ENCODE results near the gene FCGR1A. TPM values are rescaled to one million over a fixed set of nuclear protein-coding genes. Genes with fewer than 3 reads are reported as not detected.

FCGR1A gene
- not detected in 5 replicates for total RNA-seq (2022; extraction: Qiagen RNA extraction; ENCODE audit: low read depth)

GRCh38 chr1:149782600-149782999 is at the start of gene FCGR1A:
FCGR1A (plus strand) TSS chr1:149782694; CDS start chr1:149782744, 50 bp downstream.

Other genes starting within 250 kb of the FCGR1A start
- gene PPIAL4C, start 198.8 kb upstream of the FCGR1A start, total RNA-seq (2022; extraction: Qiagen RNA extraction; ENCODE audit: low read depth), result not detected in 5 replicates
- 12.1 to 29.0 TPM (median 24.1 TPM) in 5 replicates for gene BOLA1, start 116.9 kb downstream of the FCGR1A start, total RNA-seq (2022; extraction: Qiagen RNA extraction; ENCODE audit: low read depth)
- gene SV2A, start 135.2 kb downstream of the FCGR1A start, total RNA-seq (2022; extraction: Qiagen RNA extraction; ENCODE audit: low read depth), result 0.06 to 0.15 TPM (median 0.09 TPM) in 5 replicates
- 127 to 142 TPM (median 131 TPM) in 5 replicates for gene SF3B4, start 145.1 kb downstream of the FCGR1A start, total RNA-seq (2022; extraction: Qiagen RNA extraction; ENCODE audit: low read depth)
- 6.6 to 10.4 TPM (median 9.3 TPM) in 5 replicates for gene MTMR11, start 154.2 kb downstream of the FCGR1A start, total RNA-seq (2022; extraction: Qiagen RNA extraction; ENCODE audit: low read depth)
- 8.2 to 13.0 TPM (median 11.6 TPM) in 5 replicates for gene OTUD7B, start 228.0 kb downstream of the FCGR1A start, total RNA-seq (2022; extraction: Qiagen RNA extraction; ENCODE audit: low read depth)

Measured in A549 treated with ZK216348 at 1 μM for 4 hours (cell line).